K562 (cell line): ENCODE data around the gene PANK2. TPM values are rescaled to one million over a fixed set of nuclear protein-coding genes. Genes with fewer than 3 reads are reported as not detected.

Experiments
- ATAC-seq: fragments of 200-7000 bp; cut with Tn5 transposase; 3 replicates; pipeline ENCODE4 v1.9.1; 2020; ENCODE audit warnings: moderate library complexity
- BruUV-seq: library from RNA; stranded (reverse); fragments of 400-500 nt; replicated peaks from 2 replicates; lab custom pipeline; 2021; lab: Mats Ljungman, UMichigan
- CTCF ChIA-PET: fragments of 300-600 bp; formaldehyde crosslinking; extraction: SDS; loops from one replicate; lab custom pipeline; 2021; ENCODE audit warnings: low intra/inter-chr PET ratio; lab: Yijun Ruan, JAX
- POLR2A ChIA-PET: fragments of 300-600, 350-650 bp; sonication (Branson Sonifier 250); formaldehyde crosslinking; extraction: SDS; loops from one replicate; lab custom pipeline; 2021; ENCODE audit warnings: antibody characterized with exemption, inconsistent platforms; lab: Yijun Ruan, JAX
- DNase-seq, 4 experiments: peaks; one replicate each; pipeline versions ENCODE4 v3.0.0 to v3.0.0-alpha.2; 2011 to 2018; ENCODE audit warnings: low spot score in 3 of 4, mixed read lengths in 3 of 4; ENCODE audit errors: extremely low read depth in 1 of 4
- FAIRE-seq: peaks from 2 replicates; lab custom pipeline; 2011; peaks lifted over from hg19 to GRCh38; lab: Jason Lieb, UNC
- H2AFZ ChIP-seq: 2 replicates; pipeline ENCODE4 v1.6.0; 2011; ENCODE audit warnings: low read depth, low read length, control low read depth, inconsistent platforms
- H3K27ac ChIP-seq: fragments of 200-600 bp; 3 replicates; pipeline ENCODE4 v1.8.0; 2011; ENCODE audit warnings: low read depth, mild to moderate bottlenecking, control low read depth, inconsistent platforms, low read length, moderate library complexity, mixed read lengths; ENCODE audit errors: extremely low read depth
- H3K27me3 ChIP-seq, 2 experiments: fragments of 300-600 bp in 1 of 2; 2 replicates in 1 of 2; 3 replicates in 1 of 2; pipeline versions ENCODE4 v1.6.0 to v1.8.0; 2011; ENCODE audit warnings: inconsistent platforms in 2 of 2, low read length in 2 of 2, mild to moderate bottlenecking in 1 of 2, mixed read lengths in 1 of 2, moderate library complexity in 1 of 2; ENCODE audit not compliant: control insufficient read depth in 2 of 2, insufficient read depth in 2 of 2
- H3K36me3 ChIP-seq: fragments of 300-600 bp; 3 replicates; pipeline ENCODE4 v1.8.0; 2011; ENCODE audit warnings: mild to moderate bottlenecking, low read length, inconsistent platforms; ENCODE audit not compliant: control insufficient read depth, insufficient read depth
- H3K4me1 ChIP-seq, 2 experiments: fragments of 200-600 bp in 1 of 2; replicated peaks in 1 of 2; 2 replicates in 1 of 2; 3 replicates in 1 of 2; pipeline versions ENCODE4 v1.5.1 to v1.8.0; 2011; ENCODE audit warnings: inconsistent platforms in 2 of 2, low read length in 2 of 2, mild to moderate bottlenecking in 1 of 2, mixed read lengths in 1 of 2, moderate library complexity in 1 of 2; ENCODE audit not compliant: control insufficient read depth in 2 of 2, insufficient read depth in 2 of 2
- H3K4me2 ChIP-seq: 2 replicates; pipeline ENCODE4 v1.6.1; 2011; ENCODE audit warnings: low read length, control low read depth, inconsistent platforms, mixed read lengths; ENCODE audit not compliant: insufficient read depth
- H3K4me3 ChIP-seq: fragments of 200-600 bp; sonication (generic), shearing (Covaris generic); 2 replicates; pipeline ENCODE4 v1.5.1; 2016; ENCODE audit warnings: control low read depth, inconsistent platforms
- H3K79me2 ChIP-seq: fragments of 200-600 bp; 3 replicates; pipeline ENCODE4 v1.8.0; 2011; ENCODE audit warnings: low read length, inconsistent platforms; ENCODE audit not compliant: control insufficient read depth, insufficient read depth
- H3K9ac ChIP-seq, 2 experiments: 2 replicates each; pipeline versions ENCODE4 v1.6.0 to v1.6.1; 2011; ENCODE audit warnings: low read depth in 2 of 2, low read length in 2 of 2, control low read depth in 1 of 2, inconsistent platforms in 1 of 2, mild to moderate bottlenecking in 1 of 2, mixed read lengths in 1 of 2; ENCODE audit not compliant: insufficient read depth in 1 of 2
- H3K9me1 ChIP-seq: one replicate; pipeline ENCODE4 v1.6.0; 2011; ENCODE audit warnings: inconsistent platforms, mild to moderate bottlenecking, low read length, moderate library complexity; ENCODE audit not compliant: control insufficient read depth, insufficient read depth
- H3K9me3 ChIP-seq: replicated peaks from 2 replicates; pipeline ENCODE4 v1.5.1; 2011; ENCODE audit warnings: low read depth, low read length, inconsistent platforms; ENCODE audit not compliant: control insufficient read depth, insufficient read depth
- H4K20me1 ChIP-seq: replicated peaks from 2 replicates; pipeline ENCODE4 v1.6.1; 2011; ENCODE audit warnings: low read length, inconsistent platforms, mixed read lengths; ENCODE audit not compliant: control insufficient read depth, insufficient read depth
- BDP1 ChIP-seq: IDR thresholded peaks from 3 replicates; pipeline ENCODE4 v1.6.1; 2011; ENCODE audit not compliant: insufficient read length, insufficient read depth
- ELK1 ChIP-seq: sonication (generic); formaldehyde crosslinking; IDR thresholded peaks from 2 replicates; pipeline ENCODE4 v1.8.1; 2022; ENCODE audit warnings: missing genetic modification reagents
- EP400 ChIP-seq: fragments of 450-650 bp; IDR thresholded peaks from 2 replicates; pipeline ENCODE4 v1.6.1; 2017; ENCODE audit warnings: antibody characterized with exemption, mild to moderate bottlenecking, moderate library complexity
- FOXK1 ChIP-seq: sonication (generic); formaldehyde crosslinking; IDR thresholded peaks from 2 replicates; pipeline ENCODE4 v1.8.0; 2022; ENCODE audit warnings: missing genetic modification reagents, mild to moderate bottlenecking, borderline replicate concordance
- FOXK2 ChIP-seq, 2 experiments: fragments of 450-650 bp; IDR thresholded peaks in 1 of 2; conservative IDR thresholded peaks in 1 of 2; 2 replicates each; pipeline ENCODE4 v1.6.1; 2016; ENCODE audit warnings: low read depth in 2 of 2, mild to moderate bottlenecking in 1 of 2
- MXI1 ChIP-seq: IDR thresholded peaks from 2 replicates; pipeline ENCODE4 v1.6.1; 2011; ENCODE audit warnings: low read depth, mild to moderate bottlenecking, improper control_type of control experiment, low read length
- PHF20 ChIP-seq: fragments of 450-650 bp; IDR thresholded peaks from 2 replicates; pipeline ENCODE4 v1.6.1; 2018; ENCODE audit not compliant: partially characterized antibody
- SMARCA4 ChIP-seq: fragments of 450-650 bp; IDR thresholded peaks from 2 replicates; pipeline ENCODE4 v1.6.1; 2016
- ZBTB33 ChIP-seq: sonication (generic); formaldehyde crosslinking; IDR thresholded peaks from 2 replicates; pipeline ENCODE4 v1.8.1; 2023; ENCODE audit warnings: mild to moderate bottlenecking, missing genetic modification reagents
- ZNF324 ChIP-seq: fragments of 250-450 bp; sonication (Bioruptor Pico); IDR thresholded peaks from 2 replicates; pipeline ENCODE4 v1.4.0; 2020; ENCODE audit warnings: mild to moderate bottlenecking
- ZNF444 ChIP-seq: fragments of 250-450 bp; sonication (Bioruptor Pico); IDR thresholded peaks from 2 replicates; pipeline ENCODE4 v1.4.0; 2020; ENCODE audit warnings: mild to moderate bottlenecking, moderate library complexity
- WGBS: fragments of 100-300 bp; shearing (Covaris generic); methylation state at CpG from one replicate; pipeline ENCODE4 v1.1.6; 2016; ENCODE audit warnings: low coverage, mixed read lengths; ENCODE audit not compliant: insufficient coverage; ENCODE audit errors: missing lambda C conversion rate; 5-methylcytosine and 5-hydroxymethylcytosine counted together
- in situ Hi-C: fragments of 300-500 bp; cut with MboI; formaldehyde crosslinking; loops from 4 replicates; pipeline ENCODE4 v1.15.0; 2018; ENCODE audit warnings: inconsistent platforms, mixed read lengths
- intact Hi-C: fragments of 100-400 bp; cut with micrococcal nuclease; formaldehyde crosslinking; loops from 2 replicates; pipeline ENCODE4 v1.14.2; 2022
- polyA plus RNA-seq, 8 experiments: library from polyadenylated mRNA; depleted of rRNA in 4 of 8; stranded (reverse) in 5 of 8; unstranded in 3 of 8; fragments of >200 nt; fragmentation: Nextera tagmentation in 2 of 8; fragmentation: Illumina TruSeq in 1 of 8; extraction: Ambion mirVana in 2 of 8; extraction: Trizol in 1 of 8; gene quantifications; 2 replicates each; pipeline versions ENCODE4 v1.2.1 to v1.2.3, GENCODE V29; 2011 to 2014; ENCODE audit warnings: inconsistent platforms in 1 of 8, missing spikeins in 1 of 8
- total RNA-seq, 7 experiments: library from RNA; depleted of rRNA in 6 of 7; stranded (reverse); fragments of >200 nt in 6 of 7; fragmentation: Illumina TruSeq in 2 of 7; extraction: Trizol in 2 of 7; gene quantifications; 2 replicates each; pipeline versions ENCODE4 v1.2.1 to v1.2.3, GENCODE V29; 2011 to 2021; ENCODE audit warnings: low replicate concordance in 1 of 7
- TF ChIP-seq, protein P1 (sequence below): sonication (generic); formaldehyde crosslinking; IDR thresholded peaks from 2 replicates; pipeline ENCODE4 v1.8.0; 2022; ENCODE audit warnings: mild to moderate bottlenecking, missing genetic modification reagents

Gene PANK2
- total and polyA plus RNA-seq, 9 of the 15 experiments (the other 6 are each of a cell fraction or from before 2014, with no cell fraction given) = 14.9 to 43.5 (median 31.4) TPM

GRCh38 chr20:3901028-3901705 lies 12.0 kb downstream of the PANK2 start (continued):
- TF ChIP-seq, protein P1, sequence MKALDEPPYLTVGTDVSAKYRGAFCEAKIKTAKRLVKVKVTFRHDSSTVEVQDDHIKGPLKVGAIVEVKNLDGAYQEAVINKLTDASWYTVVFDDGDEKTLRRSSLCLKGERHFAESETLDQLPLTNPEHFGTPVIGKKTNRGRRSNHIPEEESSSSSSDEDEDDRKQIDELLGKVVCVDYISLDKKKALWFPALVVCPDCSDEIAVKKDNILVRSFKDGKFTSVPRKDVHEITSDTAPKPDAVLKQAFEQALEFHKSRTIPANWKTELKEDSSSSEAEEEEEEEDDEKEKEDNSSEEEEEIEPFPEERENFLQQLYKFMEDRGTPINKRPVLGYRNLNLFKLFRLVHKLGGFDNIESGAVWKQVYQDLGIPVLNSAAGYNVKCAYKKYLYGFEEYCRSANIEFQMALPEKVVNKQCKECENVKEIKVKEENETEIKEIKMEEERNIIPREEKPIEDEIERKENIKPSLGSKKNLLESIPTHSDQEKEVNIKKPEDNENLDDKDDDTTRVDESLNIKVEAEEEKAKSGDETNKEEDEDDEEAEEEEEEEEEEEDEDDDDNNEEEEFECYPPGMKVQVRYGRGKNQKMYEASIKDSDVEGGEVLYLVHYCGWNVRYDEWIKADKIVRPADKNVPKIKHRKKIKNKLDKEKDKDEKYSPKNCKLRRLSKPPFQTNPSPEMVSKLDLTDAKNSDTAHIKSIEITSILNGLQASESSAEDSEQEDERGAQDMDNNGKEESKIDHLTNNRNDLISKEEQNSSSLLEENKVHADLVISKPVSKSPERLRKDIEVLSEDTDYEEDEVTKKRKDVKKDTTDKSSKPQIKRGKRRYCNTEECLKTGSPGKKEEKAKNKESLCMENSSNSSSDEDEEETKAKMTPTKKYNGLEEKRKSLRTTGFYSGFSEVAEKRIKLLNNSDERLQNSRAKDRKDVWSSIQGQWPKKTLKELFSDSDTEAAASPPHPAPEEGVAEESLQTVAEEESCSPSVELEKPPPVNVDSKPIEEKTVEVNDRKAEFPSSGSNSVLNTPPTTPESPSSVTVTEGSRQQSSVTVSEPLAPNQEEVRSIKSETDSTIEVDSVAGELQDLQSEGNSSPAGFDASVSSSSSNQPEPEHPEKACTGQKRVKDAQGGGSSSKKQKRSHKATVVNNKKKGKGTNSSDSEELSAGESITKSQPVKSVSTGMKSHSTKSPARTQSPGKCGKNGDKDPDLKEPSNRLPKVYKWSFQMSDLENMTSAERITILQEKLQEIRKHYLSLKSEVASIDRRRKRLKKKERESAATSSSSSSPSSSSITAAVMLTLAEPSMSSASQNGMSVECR (CRISPR knock-in tag) = no peak
- TF ChIP-seq, all 486 proteins: peak for 0

- no peaks in the 10 kb centered on the region for H3K27me3 ChIP-seq
- DNase-seq (no peak), FAIRE-seq (no peak), ATAC-seq (no peak)
- peaks cover 33% of the 10 kb centered on the region for H4K20me1 ChIP-seq
- H3K9me3 ChIP-seq = no peaks in the 10 kb centered on the region
- no peak overlapping the region for H3K4me2 ChIP-seq
- peaks cover 1% of the 10 kb centered on the region for H3K9me1 ChIP-seq
- whole genome bisulfite sequencing = 86% methylated on average over 9 of the region's 9 CpGs
- H3K9ac ChIP-seq = no peak overlapping the region
- H3K79me2 ChIP-seq = peaks cover 98% of the 10 kb centered on the region
- ChIA-PET CTCF (no interaction called here), POLR2A (interaction anchor here (0.7 to 1.5 kb wide), 3 partner anchors 12 to 80 kb away, joined by 3 to 5 read pairs (median 4); no protein-coding TSS in a partner anchor)
- no TSS peak for BruUV-seq
- H2AFZ ChIP-seq = no peak overlapping the region
- H3K36me3 ChIP-seq = peaks cover 24% of the 10 kb centered on the region; the same call in 2 of the 3 replicates
- no peak overlapping the region for H3K4me3 ChIP-seq
- no peak overlapping the region for H3K27ac ChIP-seq
- in situ Hi-C loops (no loop called here), intact Hi-C loops (no loop called here)
- H3K4me1 ChIP-seq = peaks cover 8 to 17% of the 10 kb centered on the region in 2 experiments; a peak in 4 of 5 replicates
- TF ChIP-seq FOXK1 (CRISPR knock-in tag) (no peak), MXI1 (no peak), EP400 (no peak), FOXK2 (conservative IDR thresholded peaks at IDR 0.05 in 1 of 2, IDR thresholded peaks at IDR 0.05 in 1 of 2; ENCODE audit: low read depth in 2 of 2) (no peak), ZBTB33 (CRISPR knock-in tag) (no peak), ZNF324 (CRISPR knock-in tag) (no peak), ZNF444 (CRISPR knock-in tag) (no peak), BDP1 (no peak), ELK1 (no peak), SMARCA4 (no peak), PHF20 (no peak)
Observed at GRCh38 chr20:3901706-3902440, 12.7 kb downstream of the PANK2 start.
